Measurements from ENCODE around the gene GNPTAB. TPM values are rescaled to one million over a fixed set of nuclear protein-coding genes. Genes with fewer than 3 reads are reported as not detected.

Gene GNPTAB
- total RNA-seq, 4 donors from 2014 or later: 24.3 to 45.9 (median 32.6) TPM

DNA sequence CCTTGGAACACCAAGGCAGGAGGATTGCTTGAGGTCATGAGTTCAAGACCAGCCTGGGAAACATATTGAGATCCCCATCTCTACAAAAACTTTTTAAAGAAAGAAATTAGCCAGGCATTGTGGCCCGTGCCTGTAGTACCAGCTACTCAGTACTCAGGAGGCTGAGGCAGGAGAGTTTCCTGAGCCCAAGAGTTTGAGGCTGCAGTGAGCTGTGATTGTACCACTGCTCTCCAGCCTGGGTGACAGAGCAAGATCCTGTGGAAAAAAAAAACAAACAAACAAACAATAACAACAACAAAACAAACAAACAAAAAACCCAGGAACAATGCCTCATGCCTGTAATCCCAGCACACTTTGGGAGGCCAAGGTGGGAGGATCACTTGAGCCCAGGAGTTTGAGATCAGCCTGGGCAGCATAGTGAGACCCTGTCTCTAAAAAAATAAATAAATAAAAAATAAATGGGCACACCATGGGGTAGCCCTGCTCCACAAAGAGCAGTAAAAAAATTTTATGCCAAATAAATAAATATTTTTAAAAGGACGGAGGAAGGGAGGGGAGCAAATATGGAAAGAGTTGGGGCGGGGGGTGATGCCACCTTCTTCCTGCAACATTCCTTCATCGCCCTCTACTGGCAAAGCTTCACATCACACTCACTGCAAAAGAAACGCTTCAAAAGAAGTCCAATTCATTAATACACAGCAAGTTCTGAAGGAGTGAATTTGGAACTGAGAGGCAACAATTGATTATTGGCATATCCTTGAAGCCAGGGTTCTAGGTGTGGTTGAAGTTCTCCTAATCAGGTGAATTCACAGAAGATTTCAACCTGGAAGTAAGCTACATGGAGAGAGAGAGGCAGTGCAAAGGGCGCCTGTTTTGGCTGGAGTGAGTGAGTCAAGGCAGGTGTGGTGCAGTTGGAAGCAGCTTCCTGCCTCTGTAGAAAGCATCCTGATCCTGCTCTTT, 8.8 kb upstream of the GNPTAB start:
- intact Hi-C loops (cut with DNase I; ENCODE audit: low total_unique reads): loop anchor here (10.0 kb wide), 1 partner anchor 345 kb away; no protein-coding TSS in a partner anchor
- no peak for TF ChIP-seq POLR2A (IDR thresholded peaks at IDR 0.05)
- TF ChIP-seq CTCF (IDR thresholded peaks at IDR 0.05): no peak
- H3K4me3 ChIP-seq (ENCODE audit: low read depth, poor library complexity, severe bottlenecking): no peak overlapping the region
- peak in 1 of 2 donors; percentile 68 for DNase-seq (ENCODE audit: low spot score in 2 of 2)
- 23 to 27% methylated on average over 6 of the region's 6 CpGs for WGBS, 2 donors

DNA sequence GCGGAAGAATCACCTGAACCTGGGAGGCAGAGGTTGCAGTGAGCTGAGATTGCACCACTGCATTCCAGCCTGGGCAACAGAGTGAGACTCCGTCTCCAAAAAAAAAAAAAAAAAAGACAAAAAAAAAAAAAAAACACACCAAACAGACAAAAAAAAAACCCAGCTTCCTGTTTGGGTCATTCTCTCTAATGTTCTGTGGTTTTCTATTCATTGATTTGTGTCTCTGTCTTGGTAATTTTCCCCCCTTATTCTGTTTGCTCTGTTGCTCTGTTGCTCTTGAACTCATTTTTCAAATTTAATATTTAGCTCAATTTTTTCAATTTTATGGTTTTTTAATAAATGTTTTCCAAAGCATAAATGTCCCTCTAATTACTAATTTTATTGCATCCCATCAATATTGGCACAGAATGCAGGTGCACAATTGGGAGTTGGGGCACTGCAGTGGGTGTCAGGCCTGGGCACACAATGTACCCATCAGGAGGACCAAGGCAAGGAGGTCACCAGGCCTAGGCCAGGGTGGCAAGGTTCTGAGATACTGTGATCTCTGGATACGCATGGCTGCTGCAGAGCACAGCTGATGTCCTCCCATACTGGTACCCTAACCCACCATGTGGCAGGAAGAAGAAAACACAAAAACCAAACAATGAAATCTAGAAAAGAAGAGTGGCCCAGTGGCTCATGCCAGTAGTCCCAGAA, 8.0 kb upstream of the GNPTAB start:
- DNase-seq (ENCODE audit: low spot score in 2 of 2): no peak
- 82 to 92% methylated on average over 3 of the region's 3 CpGs for WGBS, 2 donors
- no peak overlapping the region for H3K4me3 ChIP-seq (ENCODE audit: low read depth, poor library complexity, severe bottlenecking)
- intact Hi-C loops (cut with DNase I; ENCODE audit: low total_unique reads): loop anchor here (10.0 kb wide), 1 partner anchor 344 kb away; no protein-coding TSS in a partner anchor
- no peak for TF ChIP-seq POLR2A (IDR thresholded peaks at IDR 0.05)
- no peak for TF ChIP-seq CTCF (IDR thresholded peaks at IDR 0.05)

DNA sequence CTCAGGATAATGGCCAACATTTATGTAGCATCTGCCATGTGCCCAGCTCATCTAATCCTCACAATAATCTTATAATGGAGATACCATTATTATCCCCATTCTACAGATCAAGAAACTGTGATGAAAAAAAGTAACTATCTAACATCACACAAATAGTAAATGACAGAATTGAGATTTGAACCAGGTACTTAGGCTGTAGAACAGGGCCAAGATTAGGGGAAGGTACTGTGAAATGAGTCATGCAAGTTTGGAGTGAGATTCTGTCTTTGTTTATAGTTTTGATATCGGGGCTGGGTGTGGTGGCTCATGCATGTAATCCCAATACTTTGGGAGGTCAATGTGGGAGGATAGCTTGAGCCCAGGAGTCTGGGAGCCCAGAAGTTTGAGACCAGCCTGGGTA, 1.3 kb upstream of the GNPTAB start:
- intact Hi-C loops (cut with DNase I; ENCODE audit: low total_unique reads): loop anchor here (5.0 to 10.0 kb wide), 2 partner anchors 60 to 337 kb away; no protein-coding TSS in a partner anchor
- DNase-seq (ENCODE audit: low spot score in 2 of 2): no peak

GRCh38 chr12:101829639-101830366, 956 bp downstream of the GNPTAB start:
- peak overlapping the region; percentile 91 for H3K4me3 ChIP-seq (ENCODE audit: low read depth, poor library complexity, severe bottlenecking)
- 4 to 6% methylated on average over 11 of the region's 11 CpGs for WGBS, 2 donors
- DNase-seq (ENCODE audit: low spot score in 2 of 2): peak in 1 of 2 donors; percentile 23
- no peak for TF ChIP-seq CTCF (IDR thresholded peaks at IDR 0.05)
- no peak for TF ChIP-seq POLR2A (IDR thresholded peaks at IDR 0.05)
- intact Hi-C loops (cut with DNase I; ENCODE audit: low total_unique reads): loop anchor here (5.0 to 10.0 kb wide), 2 partner anchors 58 to 335 kb away; no protein-coding TSS in a partner anchor

More for the DNA sequence above, 1.3 kb upstream of the GNPTAB start:
- H3K4me3 ChIP-seq (ENCODE audit: low read depth, poor library complexity, severe bottlenecking): no peak overlapping the region
- 27 to 48% methylated on average over 1 of the region's 1 CpG for WGBS, 2 donors
- no peak for TF ChIP-seq POLR2A (IDR thresholded peaks at IDR 0.05)
- no peak for TF ChIP-seq CTCF (IDR thresholded peaks at IDR 0.05)

DNA sequence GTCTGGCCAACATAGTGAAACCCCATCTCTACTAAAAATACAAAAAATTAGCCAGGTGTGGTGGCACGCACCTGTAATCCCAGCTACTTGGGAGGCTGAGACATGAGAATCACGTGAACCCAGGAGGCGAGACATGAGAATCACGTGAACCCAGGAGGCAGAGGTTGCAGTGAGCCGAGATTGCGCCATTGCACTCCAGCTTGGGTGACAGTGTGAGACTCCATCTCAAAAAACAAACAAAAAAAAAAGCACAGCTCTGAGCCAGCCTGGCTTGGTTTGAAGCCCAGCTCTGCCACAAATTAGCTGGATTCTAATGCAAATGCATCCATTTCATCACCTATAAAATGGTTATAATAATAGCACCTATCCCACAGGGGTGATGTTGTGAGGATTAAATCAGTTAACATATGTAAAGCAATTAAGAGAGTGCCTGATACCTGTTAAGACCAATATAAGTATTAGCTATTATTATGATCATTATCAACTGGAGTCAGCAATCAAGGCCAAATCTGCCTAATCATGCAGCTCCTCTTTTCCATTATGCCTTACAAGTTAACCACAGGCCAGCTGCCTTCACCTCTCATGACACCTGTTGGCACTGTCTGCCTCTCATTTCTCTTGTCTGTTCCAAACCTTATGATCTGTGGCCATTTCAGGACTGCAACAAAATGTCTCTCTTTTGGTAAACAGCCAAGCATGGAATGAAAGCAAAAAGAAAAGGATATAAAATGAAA, 2.1 kb downstream of the GNPTAB start:
- TF ChIP-seq CTCF (IDR thresholded peaks at IDR 0.05): no peak
- TF ChIP-seq POLR2A (IDR thresholded peaks at IDR 0.05): no peak
- intact Hi-C loops (cut with DNase I; ENCODE audit: low total_unique reads): no loop called here
- no peak overlapping the region for H3K4me3 ChIP-seq (ENCODE audit: low read depth, poor library complexity, severe bottlenecking)
- DNase-seq (ENCODE audit: low spot score in 2 of 2): peak in 1 of 2 donors; percentile 32
- 92 to 95% methylated on average over 6 of the region's 6 CpGs for WGBS, 2 donors
